ENCODE measurements around the gene WIF1. TPM values are rescaled to one million over a fixed set of nuclear protein-coding genes. Genes with fewer than 3 reads are reported as not detected.

Gene WIF1
- total RNA-seq, 4 donors from 2014 or later = 0.95 to 3.5 (median 1.3) TPM; not detected in 1

DNA sequence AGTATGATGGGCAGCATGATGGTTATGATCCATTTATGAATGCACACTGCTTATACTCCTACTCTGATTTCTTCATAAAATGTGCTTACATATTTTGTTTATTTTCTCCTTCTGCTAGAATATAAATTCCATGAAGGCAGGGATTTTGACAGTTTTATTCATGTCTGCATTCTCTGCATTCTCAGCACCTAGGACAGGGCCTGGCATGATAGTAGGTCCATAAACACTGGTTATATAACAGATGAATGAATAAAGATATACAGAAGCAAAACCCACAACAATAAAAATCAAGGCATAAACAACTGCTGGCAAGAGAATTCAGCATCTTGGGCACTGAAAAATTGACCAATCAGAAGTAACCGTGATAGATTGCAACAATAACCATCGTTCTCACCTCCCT, 115.4 kb downstream of the WIF1 start:
- DNase-seq (ENCODE audit: low spot score) = no peak
- no peak for TF ChIP-seq CTCF (IDR thresholded peaks at IDR 0.05)
- no peak for ATAC-seq (ENCODE audit: low FRiP score)

- no peak for TF ChIP-seq CTCF (IDR thresholded peaks at IDR 0.05)
- no peak for DNase-seq (ENCODE audit: low spot score)
- no peak for ATAC-seq (ENCODE audit: low FRiP score)
Observed at GRCh38 chr12:65004270-65004669, 116.8 kb downstream of the WIF1 start.

Small RNAs within 50 kb of the gene (small RNA-seq; reads per million reads assigned to genes)
- not detected for gene RNU6-166P

Other genes with a start within 250 kb of the WIF1 start
- gene LEMD3, start 48.3 kb upstream of the WIF1 start, total RNA-seq = 10 to 100 TPM; 27.4 to 61.0 (median 34.8) TPM
- 10 to 100 TPM; 36.8 to 49.7 (median 44.8) TPM for gene MSRB3, start 157.4 kb upstream of the WIF1 start, total RNA-seq